Stimulated activated CD4-positive, alpha-beta T cell treated with anti-CD3 and anti-CD28 coated beads, Interleukin-1b, Interleukin-23, amount 100 ng/mL, for 48 hours (primary cell): ENCODE results near the gene ZNF382.
A peak's percentile ranks its signal among the peaks of the same experiment; 100 is the strongest.
"Not testable (repeated sequence)": the region's sequence is repeated elsewhere in the genome, so short reads cannot be mapped to it uniquely, and the experiment has no call there.

Experiments
- DNase-seq: peaks from one replicate; pipeline ENCODE4 v3.0.0-alpha.2; 2020

The ZNF382 gene

DNA sequence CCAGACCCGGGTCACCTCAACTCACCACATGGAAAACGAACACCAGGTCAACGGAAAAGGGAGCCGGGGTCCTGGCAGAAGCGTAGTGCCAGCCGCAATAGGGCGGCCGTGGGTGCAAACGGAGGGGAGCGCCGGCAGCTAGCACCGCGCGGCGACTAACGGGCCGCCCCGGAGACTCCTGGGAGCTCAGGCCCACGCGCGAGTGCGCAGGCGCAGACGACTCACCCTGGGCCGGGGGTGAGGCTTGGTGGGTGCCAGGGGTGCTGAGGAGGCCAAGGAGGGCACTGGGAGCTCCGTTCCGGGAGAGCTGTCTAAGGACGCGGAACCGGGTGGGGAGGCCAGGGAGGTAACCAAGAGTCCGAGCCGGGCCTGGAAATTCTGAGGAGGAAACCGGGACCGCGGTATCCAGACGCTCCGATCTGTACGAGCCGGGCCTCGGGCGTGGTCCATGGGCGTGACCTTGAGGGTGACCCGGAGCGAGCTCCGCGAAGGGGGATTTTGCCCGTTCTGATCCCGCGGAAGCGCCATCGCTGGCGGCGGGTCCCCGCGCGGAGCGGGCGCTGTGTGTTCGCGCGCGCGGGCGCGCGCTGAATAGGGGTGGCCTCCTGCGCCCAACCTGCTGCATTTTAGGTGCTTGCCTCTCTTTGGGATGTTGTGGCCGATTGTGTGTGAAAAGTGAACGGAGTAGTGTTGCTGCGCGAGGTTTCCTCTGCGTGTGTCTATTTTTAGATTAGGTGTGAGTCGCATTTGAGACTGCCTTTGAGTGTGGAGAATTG is at the start of gene ZNF382:
ZNF382 (plus strand) TSS at position 213 of the 776 bp plus-strand sequence. CDS start 4,602 bp downstream, outside the sequence.
- peak; percentile 89 for DNase-seq

DNA sequence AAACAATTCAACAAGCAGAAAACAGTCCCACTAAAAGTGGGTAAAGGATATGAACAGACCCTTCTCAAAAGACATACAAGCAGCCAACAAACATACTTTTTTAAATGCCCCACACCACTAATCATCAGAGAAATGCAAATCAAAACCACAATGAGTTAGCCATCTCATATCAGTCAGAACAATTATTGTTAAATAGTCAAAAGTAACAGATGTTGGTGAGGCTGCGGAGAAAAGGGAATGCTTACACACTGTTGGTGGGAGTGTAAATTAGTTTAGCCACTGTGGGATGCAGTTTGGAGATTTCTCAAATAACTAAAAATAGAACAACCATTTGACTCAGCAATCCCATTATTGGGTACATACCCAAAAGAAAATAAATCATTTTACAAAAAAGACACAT is 40.7 kb upstream of the ZNF382 start:
- no peak for DNase-seq

DNA sequence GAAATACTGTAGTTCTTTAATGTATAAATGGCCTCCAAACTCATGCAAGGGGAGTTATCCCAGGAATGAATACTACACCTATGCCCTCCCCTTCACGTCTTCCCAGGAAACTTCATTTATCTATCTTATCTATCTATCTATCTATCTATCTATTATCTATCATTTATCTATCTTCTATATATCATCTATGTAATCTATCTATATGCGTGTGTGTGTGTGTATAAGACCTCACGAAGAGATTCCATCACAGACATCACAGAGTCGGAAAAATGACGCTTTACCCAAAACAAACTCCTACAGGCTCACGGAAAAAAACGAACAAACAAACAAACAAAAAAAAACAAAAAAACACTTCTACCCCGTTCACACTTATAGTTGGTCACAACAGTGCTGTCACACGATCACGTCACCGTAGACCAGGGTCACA is 32.5 kb upstream of the ZNF382 start:
- no peak for DNase-seq

DNA sequence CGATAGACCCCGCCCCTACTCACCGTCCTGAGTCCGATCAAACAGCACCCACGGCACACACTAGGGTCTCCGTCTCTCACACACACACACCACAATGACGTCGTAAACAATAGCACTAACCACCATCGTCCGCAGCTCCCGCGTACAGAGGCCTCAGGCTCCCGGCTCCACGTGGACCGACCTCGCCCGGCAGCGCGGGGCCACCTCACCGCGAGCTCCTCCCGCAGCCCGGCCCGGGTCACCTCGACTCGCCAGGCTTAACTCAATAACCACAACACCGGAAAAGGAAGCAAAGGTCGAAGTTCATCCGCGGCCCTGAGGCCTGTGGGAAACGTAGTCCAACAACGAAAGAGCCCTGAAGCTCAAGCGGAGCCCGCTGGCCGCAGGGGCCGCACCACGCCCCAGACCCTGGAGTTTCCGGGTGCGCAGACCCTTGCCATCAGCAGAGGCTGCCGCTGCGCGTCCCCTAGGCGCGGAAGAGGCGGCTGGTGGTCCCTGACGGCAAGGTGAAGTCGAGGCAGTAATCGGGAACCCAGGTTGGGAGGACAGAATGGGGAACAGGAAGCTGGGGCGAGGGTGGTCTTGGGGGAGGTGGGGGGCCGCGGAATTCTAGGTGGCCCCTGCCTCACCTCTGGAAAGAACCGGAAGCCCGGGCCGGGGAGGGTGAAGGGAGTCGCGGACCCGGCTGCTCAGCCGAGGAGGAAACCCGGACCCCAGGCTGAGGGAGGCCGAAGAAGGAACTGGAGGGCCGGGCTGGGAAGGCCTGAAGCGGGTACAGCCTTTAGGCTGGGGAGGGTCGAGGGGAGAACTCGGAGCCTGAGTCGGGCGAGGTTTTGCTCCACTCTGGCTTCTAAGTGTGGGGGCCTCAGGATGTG is 31.9 kb upstream of the ZNF382 start, which contains the start of gene ZNF529:
ZNF529 (minus strand) TSS at position 273 of the 875 bp plus-strand sequence. CDS start 946 bp downstream, outside the sequence.
- peak; percentile 85 for DNase-seq

DNA sequence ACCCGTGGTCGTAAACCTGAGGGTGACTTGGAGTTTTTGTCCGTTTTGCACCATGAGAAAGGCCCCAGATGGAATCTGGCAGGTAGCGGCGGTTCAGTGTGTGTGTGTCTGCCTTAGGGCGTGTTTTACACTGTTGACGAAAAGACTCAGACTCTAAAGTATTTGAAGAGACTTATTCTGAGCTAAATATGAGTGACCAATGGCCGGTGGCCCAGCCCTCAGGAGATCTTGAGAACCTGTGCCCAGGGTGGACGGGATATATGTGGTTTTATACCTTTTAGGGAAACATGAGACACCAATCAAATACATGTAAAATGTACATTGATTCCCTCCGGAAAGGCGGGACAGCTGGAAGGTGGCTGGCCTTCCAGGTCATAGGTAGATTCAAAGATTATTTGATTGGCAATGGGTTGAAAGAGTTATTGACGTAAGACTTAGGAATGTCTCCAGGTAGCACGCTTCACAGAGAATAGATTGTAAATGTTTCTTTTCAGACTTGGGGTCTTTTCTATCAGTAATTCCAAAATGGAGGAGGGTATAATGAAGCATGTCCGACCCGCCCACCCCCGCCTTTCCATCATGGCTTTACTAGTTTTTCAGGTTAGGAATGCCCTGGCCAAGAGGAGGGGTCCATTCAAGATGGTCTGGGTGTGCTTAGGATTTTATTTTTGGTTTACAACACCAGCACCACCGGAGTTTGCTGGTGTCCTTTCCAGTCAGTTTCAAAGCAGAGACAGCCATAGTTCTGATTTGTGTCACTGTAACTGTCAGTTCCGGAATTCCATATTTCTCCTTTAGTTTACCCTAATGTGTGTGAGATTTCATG is 31.0 kb upstream of the ZNF382 start:
- no peak for DNase-seq

DNA sequence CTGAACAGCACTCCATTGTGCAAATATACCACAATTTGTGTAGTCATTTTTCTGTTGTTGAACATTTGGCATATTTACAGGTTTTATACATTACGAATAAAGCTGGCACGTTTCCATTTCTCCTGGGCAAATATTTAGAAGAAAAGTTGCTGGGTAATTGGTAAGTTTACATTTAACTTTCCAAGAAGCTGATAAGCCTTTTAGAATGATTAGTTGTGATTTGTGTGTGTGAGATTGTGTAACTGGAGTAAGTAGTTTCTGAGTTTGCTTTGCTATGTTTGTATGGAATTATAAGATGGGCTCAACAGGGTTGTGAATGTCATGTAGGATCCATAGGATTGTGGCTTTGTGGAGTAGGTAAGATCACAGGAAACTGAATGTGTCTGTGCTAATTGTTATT is 30.4 kb upstream of the ZNF382 start:
- no peak for DNase-seq

DNA sequence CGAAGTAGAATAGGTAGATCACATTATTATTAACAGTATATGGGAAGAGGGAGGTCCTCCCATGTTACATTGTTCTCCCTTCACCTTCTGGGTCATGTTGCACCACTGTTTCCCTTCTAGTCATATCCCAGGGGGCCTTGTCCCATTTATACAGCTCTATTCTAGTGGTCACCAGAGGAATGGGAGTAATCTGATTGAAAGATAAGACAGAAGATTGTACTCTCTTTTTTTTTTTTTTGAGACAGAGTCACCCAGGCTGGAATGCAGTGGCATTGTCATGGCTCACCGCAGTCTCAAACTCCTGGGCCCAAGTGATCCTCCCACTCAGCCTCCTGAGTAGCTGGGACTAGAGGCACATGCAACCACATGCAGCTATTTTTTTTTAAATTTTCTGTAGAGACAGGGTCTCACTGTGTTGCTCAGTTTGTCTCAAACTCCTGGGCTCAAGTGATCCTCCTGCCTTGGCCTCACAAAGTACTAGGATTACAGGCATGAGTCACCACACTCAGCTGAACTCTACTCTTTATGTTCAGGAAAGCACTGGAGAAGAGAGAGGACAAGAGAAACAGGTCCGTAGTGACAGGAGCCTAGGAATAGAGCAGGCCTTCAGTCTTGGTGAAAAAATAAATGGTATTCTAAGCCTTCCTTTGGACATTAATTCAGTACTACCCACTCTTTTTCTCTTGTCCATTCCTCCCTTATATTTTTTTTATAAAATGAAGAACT is 27.7 kb upstream of the ZNF382 start:
- DNase-seq, result no peak

DNA sequence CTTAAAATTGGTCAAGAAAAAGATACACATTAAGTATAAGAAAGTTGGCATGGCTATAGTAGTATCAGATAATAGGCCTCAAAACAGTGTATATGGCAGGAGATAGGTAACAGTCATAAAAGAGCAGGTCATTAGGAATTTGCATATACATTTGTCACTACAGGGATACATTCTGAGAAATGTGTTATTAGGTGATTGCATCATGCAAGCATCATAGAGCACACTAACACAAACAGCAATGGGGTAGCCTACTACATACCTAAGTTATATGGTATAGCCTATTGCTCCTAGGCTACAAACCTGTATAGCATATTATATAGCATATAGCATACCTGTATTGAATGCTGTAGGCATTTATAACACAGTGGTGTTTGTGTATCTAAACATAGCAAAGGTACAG is 25.9 kb upstream of the ZNF382 start:
- DNase-seq, result no peak

DNA sequence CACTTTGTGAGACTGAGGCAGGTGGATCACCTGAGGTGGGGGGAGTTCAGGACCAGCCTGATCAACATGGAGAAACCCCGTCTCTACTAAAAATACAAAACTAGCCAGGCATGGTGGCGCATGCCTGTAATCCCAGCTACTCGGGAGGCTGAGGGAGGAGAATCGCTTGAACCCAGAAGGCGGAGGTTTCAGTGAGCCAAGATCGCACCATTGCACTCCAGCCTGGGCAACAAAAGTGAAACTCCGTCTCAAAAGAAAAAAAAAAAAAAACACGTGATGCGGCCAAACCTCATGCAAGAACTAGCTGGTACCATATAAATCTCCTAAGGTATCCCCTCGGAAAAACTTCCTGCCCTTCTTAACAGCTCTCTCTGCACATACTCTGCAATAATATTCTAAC is 2.4 kb upstream of the ZNF382 start:
- not testable (repeated sequence) for DNase-seq

DNA sequence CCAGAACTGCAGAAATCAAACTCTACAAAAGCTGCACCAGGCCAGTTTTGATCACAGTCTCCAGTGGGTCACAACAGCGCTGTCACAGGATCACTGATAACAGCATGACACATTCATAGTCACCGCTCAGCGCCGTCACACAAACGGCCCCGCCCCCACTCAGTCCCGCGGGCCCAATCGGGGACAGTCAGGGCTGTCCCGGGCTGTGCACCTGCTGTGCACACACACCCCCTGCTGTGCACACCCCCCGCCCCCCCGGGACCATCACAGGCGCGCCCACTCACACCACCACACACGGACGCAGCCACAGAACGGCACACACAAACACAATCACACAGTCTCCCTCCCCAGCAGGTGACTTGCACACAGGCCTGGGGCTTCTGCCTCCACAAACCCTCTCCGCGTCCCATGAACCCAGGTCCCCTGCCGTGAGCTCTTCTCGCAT is 435 bp upstream of the ZNF382 start:
- peak; percentile 90 for DNase-seq

DNA sequence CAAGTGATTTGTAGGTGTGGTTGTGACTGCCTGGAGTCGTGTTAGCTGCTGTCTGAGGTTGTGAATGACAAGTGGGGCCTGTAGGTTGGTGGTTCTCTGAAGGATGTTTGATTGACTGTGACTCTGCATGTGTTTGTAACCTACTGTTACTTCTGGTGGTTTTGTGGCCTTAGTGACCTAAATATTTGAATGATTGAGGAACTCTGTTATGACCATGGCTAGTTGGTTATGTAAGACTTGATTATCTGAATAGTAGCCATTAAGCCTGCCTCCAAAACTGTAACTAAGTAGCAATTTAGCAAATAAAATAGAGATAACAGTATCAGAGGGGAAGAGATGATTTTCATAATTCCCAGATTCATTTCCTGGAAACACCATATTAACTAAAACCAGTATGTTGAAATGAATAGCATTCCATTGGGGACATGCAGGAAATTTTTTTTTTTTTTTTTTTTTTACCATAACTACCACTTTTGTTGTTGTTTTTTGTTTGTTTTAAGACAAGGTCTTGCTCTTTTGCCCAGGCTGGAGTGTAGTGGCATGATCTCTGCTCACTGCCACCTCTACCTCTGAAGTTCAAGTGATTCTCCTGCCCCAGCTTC is 865 bp downstream of the ZNF382 start:
- DNase-seq, result no peak

DNA sequence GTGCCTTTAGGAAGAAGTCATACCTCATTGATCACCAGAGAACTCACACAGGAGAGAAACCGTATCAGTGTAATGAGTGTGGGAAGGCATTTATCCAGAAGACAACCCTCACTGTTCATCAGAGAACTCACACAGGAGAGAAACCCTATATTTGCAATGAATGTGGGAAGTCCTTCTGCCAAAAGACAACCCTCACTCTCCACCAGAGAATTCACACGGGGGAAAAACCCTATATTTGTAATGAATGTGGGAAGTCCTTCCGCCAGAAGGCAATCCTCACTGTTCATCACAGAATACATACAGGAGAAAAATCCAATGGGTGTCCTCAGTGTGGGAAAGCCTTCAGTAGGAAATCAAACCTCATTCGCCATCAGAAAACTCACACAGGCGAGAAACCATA is 21.9 kb downstream of the ZNF382 start:
- DNase-seq, result no peak

DNA sequence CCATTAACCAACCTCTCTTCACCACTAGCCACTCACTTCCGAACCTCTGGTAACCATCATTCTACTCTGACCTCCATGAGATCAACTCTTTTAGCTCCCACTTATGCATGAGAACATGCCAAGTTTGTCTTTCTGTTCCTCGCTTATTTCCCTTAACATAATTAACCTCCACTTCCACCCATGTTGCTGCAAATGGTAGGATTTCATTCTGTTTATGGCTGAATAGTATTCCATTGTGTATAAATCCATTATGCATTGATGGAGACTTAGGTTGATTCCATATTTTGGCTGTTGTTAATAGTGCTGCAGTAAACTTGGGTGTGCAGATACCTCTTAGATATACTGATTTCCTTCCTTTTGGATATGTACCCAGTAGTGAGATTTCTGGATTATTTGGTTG is 30.2 kb downstream of the ZNF382 start:
- DNase-seq, result no peak

DNA sequence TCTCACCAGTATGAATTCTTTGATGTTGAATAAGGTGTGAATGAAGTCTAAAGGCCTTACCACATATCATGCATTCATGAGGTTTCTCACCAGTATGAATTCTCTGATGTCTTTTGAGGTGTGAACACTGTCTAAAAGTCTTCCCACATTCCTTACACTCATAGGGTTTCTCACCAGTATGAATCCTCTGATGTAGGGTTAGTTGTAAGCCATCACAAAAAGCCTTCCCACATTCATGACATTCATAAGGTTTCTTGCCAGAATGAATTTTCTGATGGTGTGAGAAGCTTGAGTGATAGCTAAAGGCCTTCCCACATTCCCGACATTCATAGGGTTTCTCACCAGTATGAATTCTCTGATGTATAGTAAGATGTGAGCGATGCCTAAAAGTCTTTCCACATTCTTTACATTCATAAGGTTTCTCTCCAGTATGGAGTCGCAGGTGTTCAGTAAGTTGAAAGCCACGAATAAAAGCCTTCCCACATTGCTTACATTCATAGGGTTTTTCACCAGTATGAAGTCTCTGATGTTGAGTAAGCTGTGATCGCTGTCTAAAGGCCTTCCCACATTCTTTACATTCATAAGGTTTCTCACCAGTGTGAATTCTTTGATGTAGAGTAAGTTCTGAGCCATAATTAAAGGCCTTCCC is 33.9 kb downstream of the ZNF382 start:
- no peak for DNase-seq

DNA sequence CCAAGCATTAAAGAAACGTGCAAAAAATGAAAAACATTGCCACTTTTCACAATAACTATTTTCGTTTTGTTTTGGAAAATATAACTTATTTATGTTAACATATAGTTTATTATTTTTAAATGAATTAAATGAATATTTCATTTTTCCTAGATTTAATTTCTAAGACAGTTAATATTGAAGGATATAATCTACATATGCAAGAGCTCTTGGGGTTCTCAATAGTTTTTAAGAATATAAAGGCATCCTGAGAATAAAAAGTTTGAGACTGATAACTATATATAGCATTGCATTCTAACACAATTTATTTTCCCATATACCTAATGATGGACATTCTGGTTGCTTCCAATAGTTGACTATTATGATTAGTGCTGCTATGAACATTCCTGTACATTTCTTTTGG is 41.6 kb downstream of the ZNF382 start:
- no peak for DNase-seq

DNA sequence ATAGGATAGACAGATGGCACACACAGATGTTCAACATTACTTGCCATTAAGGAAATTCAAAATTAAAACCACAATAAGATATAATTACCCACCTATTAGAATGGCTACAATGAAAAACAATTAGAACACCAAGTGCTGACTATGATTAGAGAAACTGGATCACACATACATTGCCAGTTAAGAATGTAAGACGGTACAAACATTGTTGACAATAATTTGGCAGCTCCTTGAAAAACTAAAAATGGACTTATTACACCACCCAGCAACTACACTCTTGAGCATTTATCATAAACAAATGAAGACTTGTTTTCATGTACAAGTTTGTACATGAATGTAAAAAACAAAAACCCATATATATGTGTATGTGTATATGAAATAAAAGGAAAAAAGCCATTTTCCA is 47.8 kb downstream of the ZNF382 start:
- no peak for DNase-seq

DNA sequence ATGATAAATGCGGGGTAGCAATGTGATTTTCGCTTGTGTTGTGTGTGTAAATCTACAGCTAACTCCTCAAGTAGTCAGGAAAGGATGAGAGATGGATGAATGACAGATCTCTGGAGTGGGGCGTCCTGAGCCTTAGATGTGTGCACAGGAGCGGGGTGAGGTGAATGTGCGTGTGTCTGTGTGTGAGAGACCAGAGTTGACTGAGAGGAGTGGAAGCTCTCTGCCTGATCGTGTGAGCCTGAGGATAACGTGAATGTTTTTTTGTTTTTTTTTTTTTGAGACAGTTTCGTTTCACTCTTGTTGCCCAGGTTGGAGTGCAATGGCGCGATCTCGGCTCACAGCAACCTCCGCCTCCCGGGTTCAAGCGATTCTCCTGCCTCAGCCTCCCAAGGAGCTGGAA is 60.7 kb downstream of the ZNF382 start:
- no peak for DNase-seq

DNA sequence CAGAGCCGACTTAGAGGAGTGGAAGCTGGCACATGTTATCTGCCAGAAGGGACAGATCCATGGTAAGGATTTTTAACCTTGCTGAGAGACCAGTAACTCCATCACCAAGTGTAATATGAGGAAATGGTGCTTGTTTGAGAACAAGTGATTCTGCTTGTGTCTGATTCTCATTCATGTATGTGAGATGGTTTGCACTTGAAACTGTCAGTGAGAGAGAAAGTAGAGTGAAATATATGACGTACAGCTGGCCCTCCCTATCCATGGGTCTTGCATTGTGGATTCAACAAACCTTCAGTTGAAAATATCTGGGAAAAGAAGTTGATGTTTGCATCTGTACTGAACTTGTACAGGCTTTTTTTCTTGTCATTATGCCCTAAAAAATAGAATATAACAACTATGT is 63.5 kb downstream of the ZNF382 start:
- DNase-seq, result no peak

DNA sequence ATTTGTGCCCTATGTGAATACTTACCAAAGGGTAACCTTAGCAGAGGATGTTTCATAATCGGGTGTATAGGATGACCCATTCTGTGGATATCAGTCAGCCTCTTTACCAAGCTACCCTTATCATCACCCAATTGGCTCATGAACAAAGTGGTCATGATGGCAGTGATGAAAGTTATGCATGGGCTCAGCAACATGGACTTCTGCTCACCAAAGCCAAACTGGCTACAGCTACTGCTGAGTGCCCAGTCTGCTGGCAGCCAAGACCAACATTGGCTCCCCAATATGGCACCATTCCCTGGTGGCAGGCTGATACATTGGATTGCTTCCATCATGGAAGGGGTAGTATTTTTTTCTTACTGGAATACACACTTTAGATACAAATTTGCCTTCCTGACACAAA is 67.3 kb downstream of the ZNF382 start:
- no peak for DNase-seq

DNA sequence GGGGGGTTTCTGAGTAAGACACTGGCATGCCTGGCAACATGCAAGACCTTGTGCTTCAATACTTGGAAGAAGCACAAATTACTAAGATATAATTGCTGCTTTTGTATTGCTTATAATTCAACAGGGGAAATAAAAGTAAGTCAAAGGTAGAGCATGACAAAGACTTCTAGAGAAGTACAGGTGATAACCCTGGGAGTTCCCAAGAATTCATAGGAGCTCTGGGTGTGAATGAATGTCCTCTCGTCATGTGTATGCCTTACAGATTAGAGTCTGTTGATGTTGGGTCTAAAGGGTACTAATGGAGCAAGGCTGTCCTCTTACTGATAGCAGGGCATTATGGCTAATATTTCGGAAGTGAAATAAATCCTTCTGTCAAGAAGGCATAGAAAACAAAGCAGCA is 69.1 kb downstream of the ZNF382 start:
- DNase-seq, result no peak

DNA sequence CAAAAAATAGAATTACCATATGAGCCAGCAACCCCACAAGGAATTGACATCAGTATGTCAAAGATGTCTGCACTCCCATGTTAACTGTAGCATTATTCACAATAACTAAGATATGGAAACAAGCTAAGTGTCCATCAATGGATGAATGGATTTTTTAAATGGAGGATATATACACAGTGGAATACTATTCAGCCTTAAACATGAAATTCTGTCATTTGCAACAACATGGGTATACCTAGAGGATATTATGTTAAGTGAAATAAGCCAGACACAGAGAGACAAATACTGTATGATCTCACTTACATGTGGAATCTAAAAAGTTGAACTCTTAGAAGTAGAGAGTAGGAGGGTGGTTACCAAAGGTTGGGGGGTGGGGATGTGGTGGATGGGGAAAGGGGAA is 74.3 kb downstream of the ZNF382 start:
- no peak for DNase-seq
